Hepatocyte (in vitro differentiated cells): ENCODE results near the gene RAB19. TPM values are rescaled to one million over a fixed set of nuclear protein-coding genes. Genes with fewer than 3 reads are reported as not detected.

ENCODE experiments used
- DNase-seq: peaks from one replicate; pipeline ENCODE4 v3.0.0-alpha.2; 2016; ENCODE audit warnings: low spot score
- H2AFZ ChIP-seq: fragments of 200-600 bp; sonication (generic); 2 replicates; pipeline ENCODE4 v1.6.0; 2016; ENCODE audit warnings: antibody characterized with exemption, mild to moderate bottlenecking
- H3K27ac ChIP-seq: fragments of 200-600 bp; sonication (generic); 2 replicates; pipeline ENCODE4 v1.5.1; 2016; ENCODE audit warnings: mild to moderate bottlenecking
- H3K27me3 ChIP-seq: fragments of 200-600 bp; sonication (generic); 2 replicates; pipeline ENCODE4 v1.6.1; 2016
- H3K36me3 ChIP-seq: fragments of 200-600 bp; sonication (generic); replicated peaks from 2 replicates; pipeline ENCODE4 v1.5.1; 2016; ENCODE audit warnings: low read depth; ENCODE audit not compliant: insufficient read depth
- H3K4me1 ChIP-seq: fragments of 200-600 bp; sonication (generic); 2 replicates; pipeline ENCODE4 v1.5.1; 2016; ENCODE audit warnings: mild to moderate bottlenecking, moderate library complexity; ENCODE audit not compliant: insufficient read depth
- H3K4me2 ChIP-seq: fragments of 200-600 bp; sonication (generic); 2 replicates; pipeline ENCODE4 v1.6.0; 2016
- H3K4me3 ChIP-seq: fragments of 200-600 bp; sonication (generic); 2 replicates; pipeline ENCODE4 v1.5.1; 2016; ENCODE audit warnings: mild to moderate bottlenecking
- H3K79me2 ChIP-seq: fragments of 200-600 bp; sonication (generic); 2 replicates; pipeline ENCODE4 v1.6.0; 2017; ENCODE audit warnings: mild to moderate bottlenecking
- H3K9me2 ChIP-seq: fragments of 200-600 bp; sonication (generic); replicated peaks from 2 replicates; pipeline ENCODE4 v1.6.0; 2017; ENCODE audit warnings: mild to moderate bottlenecking; ENCODE audit not compliant: insufficient read depth
- H3K9me3 ChIP-seq: fragments of 200-600 bp; sonication (generic); 2 replicates; pipeline ENCODE4 v1.5.1; 2016; ENCODE audit warnings: low read depth, mild to moderate bottlenecking
- H4K20me1 ChIP-seq: fragments of 200-600 bp; sonication (generic); 2 replicates; pipeline ENCODE4 v1.6.0; 2016; ENCODE audit warnings: mild to moderate bottlenecking; ENCODE audit not compliant: insufficient read depth, poor library complexity, severe bottlenecking
- CTCF ChIP-seq: fragments of 200-600 bp; sonication (generic); IDR thresholded peaks from 2 replicates; pipeline ENCODE4 v1.5.1; 2016; ENCODE audit warnings: antibody characterized with exemption, mild to moderate bottlenecking; ENCODE audit not compliant: poor library complexity
- EZH2 ChIP-seq: fragments of 200-600 bp; sonication (generic); IDR thresholded peaks from 2 replicates; pipeline ENCODE4 v1.6.1; 2016; ENCODE audit warnings: antibody characterized with exemption, mild to moderate bottlenecking, borderline replicate concordance
- EZH2phosphoT487 ChIP-seq: fragments of 200-600 bp; sonication (generic); IDR thresholded peaks from one replicate; pipeline ENCODE4 v1.6.1; 2018; ENCODE audit warnings: antibody characterized with exemption, mild to moderate bottlenecking, low read depth, moderate library complexity; ENCODE audit not compliant: unreplicated experiment, severe bottlenecking
- WGBS: methylation state at CpG from one replicate; pipeline ENCODE4 v1.1.6; 2016; ENCODE audit warnings: low lambda C conversion rate; ENCODE audit errors: missing lambda C conversion rate; 5-methylcytosine and 5-hydroxymethylcytosine counted together
- polyA plus RNA-seq: library from polyadenylated mRNA; unstranded; fragments of >200 nt; fragmentation: Nextera tagmentation; extraction: Ambion mirVana; gene quantifications from 2 replicates; pipeline ENCODE4 v1.2.1, GENCODE V29; 2016
- total RNA-seq: library from RNA; depleted of rRNA; stranded (reverse); fragments of >200 nt; gene quantifications from 2 replicates; pipeline ENCODE4 v1.2.3, GENCODE V29; 2014

The RAB19 gene
- total RNA-seq: 2.6 and 4.2 TPM in 2 replicates
- 0.72 and 1.3 TPM in 2 replicates for polyA plus RNA-seq

- Histone ChIP-seq H2AFZ (peak within 1 kb of the TSS; percentile 85), H4K20me1 (no peaks in the 10 kb centered on the region), H3K36me3 (no peaks in the 10 kb centered on the region), H3K4me1 (no peaks in the 10 kb centered on the region), H3K9me3 (no peaks in the 10 kb centered on the region), H3K27ac (peak within 1 kb of the TSS; percentile 33), H3K4me2 (peak within 1 kb of the TSS; percentile 79), H3K27me3 (no peaks in the 10 kb centered on the region), H3K9me2 (no peaks in the 10 kb centered on the region), H3K4me3 (peak within 1 kb of the TSS; percentile 13), H3K79me2 (no peaks in the 10 kb centered on the region)
- TF ChIP-seq CTCF (no peak), EZH2 (no peak), EZH2phosphoT487 (no peak)
- 7% methylated on average over 21 of the region's 22 CpGs for WGBS
- peak; percentile 72 for DNase-seq
Measured at GRCh38 chr7:140403878-140404564, at the start of gene RAB19. Gene RAB19, plus strand, starts transcription at chr7:140404058. Its CDS starts 3,589 bp downstream, at chr7:140407647.

- H4K20me1 ChIP-seq: no peaks in the 10 kb centered on the region
- DNase-seq: no peak
- H3K9me2 ChIP-seq: no peaks in the 10 kb centered on the region
- no peak overlapping the region for H3K4me3 ChIP-seq
- H3K79me2 ChIP-seq: no peaks in the 10 kb centered on the region
- no peak for TF ChIP-seq EZH2phosphoT487
- no peak for TF ChIP-seq EZH2
- TF ChIP-seq CTCF: no peak
- H2AFZ ChIP-seq: no peak overlapping the region
- H3K27ac ChIP-seq: no peak overlapping the region
- no peaks in the 10 kb centered on the region for H3K36me3 ChIP-seq
- H3K27me3 ChIP-seq: no peaks in the 10 kb centered on the region
- no peaks in the 10 kb centered on the region for H3K4me1 ChIP-seq
- no peak overlapping the region for H3K4me2 ChIP-seq
- WGBS: 94% methylated on average over 3 of the region's 3 CpGs
- no peaks in the 10 kb centered on the region for H3K9me3 ChIP-seq
Measured at GRCh38 chr7:140358024-140358411, 45.8 kb upstream of the RAB19 start.

GRCh38 chr7:140358412-140359051 is 45.3 kb upstream of the RAB19 start:
- no peaks in the 10 kb centered on the region for H3K9me2 ChIP-seq
- no peaks in the 10 kb centered on the region for H3K27me3 ChIP-seq
- DNase-seq: no peak
- H3K27ac ChIP-seq: no peak overlapping the region
- H3K4me2 ChIP-seq: no peak overlapping the region
- no peaks in the 10 kb centered on the region for H3K4me1 ChIP-seq
- H3K36me3 ChIP-seq: no peaks in the 10 kb centered on the region
- 92% methylated on average over 10 of the region's 10 CpGs for WGBS
- H3K9me3 ChIP-seq: no peaks in the 10 kb centered on the region
- H3K79me2 ChIP-seq: no peaks in the 10 kb centered on the region
- no peaks in the 10 kb centered on the region for H4K20me1 ChIP-seq
- H3K4me3 ChIP-seq: no peak overlapping the region
- H2AFZ ChIP-seq: no peak overlapping the region
- TF ChIP-seq EZH2 (no peak), EZH2phosphoT487 (no peak), CTCF (no peak)
